Prostate gland (tissue), 2 donors: ENCODE data around the gene ATXN7L2.

Experiments used
- POLR2A ChIP-seq: fragments of 450-650 bp; IDR thresholded peaks from one replicate; pipeline ENCODE4 v1.6.1; 2016; ENCODE audit warnings: antibody characterized with exemption, mild to moderate bottlenecking
- POLR2AphosphoS5 ChIP-seq: sonication (generic); formaldehyde crosslinking; IDR thresholded peaks from one replicate; pipeline ENCODE4 v1.6.1; 2017; ENCODE audit warnings: antibody characterized with exemption
- TF ChIP-seq, protein P1 (sequence below), 4 experiments: fragments of 200-600 bp in 2 of 4; fragments of 450-650 bp in 2 of 4; sonication (generic) in 2 of 4; IDR thresholded peaks; 1 replicate in 3 of 4; 2 replicates in 1 of 4; pipeline ENCODE4 v1.5.1; 2016 to 2019; ENCODE audit warnings: antibody characterized with exemption in 4 of 4, mild to moderate bottlenecking in 2 of 4, moderate library complexity in 2 of 4

DNA sequence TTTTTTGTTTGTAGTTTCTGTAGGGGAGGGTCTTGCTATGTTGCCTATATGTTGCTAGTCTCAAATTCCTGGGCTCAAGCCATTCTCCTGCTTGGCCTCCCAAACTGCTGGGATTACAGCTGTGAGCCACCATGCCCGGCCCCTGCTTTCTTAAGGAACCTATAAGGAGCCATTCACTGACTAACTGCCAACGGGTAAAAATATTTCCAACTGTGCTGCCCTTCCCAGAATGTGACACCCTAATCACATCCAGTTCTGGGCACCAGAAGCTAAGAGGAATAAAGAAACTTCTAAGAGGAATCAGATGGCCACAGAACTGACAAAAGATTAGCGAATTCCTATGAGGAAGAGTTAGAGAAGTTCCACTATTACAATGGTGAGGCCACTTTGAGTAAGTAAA is 10.9 kb upstream of the ATXN7L2 start:
- TF ChIP-seq, protein P1, sequence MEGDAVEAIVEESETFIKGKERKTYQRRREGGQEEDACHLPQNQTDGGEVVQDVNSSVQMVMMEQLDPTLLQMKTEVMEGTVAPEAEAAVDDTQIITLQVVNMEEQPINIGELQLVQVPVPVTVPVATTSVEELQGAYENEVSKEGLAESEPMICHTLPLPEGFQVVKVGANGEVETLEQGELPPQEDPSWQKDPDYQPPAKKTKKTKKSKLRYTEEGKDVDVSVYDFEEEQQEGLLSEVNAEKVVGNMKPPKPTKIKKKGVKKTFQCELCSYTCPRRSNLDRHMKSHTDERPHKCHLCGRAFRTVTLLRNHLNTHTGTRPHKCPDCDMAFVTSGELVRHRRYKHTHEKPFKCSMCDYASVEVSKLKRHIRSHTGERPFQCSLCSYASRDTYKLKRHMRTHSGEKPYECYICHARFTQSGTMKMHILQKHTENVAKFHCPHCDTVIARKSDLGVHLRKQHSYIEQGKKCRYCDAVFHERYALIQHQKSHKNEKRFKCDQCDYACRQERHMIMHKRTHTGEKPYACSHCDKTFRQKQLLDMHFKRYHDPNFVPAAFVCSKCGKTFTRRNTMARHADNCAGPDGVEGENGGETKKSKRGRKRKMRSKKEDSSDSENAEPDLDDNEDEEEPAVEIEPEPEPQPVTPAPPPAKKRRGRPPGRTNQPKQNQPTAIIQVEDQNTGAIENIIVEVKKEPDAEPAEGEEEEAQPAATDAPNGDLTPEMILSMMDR (IDR thresholded peaks at IDR 0.05), result no peak
- TF ChIP-seq POLR2AphosphoS5, result no peak
- TF ChIP-seq POLR2A, result no peak
